GM12891 (cell line): Measurements from ENCODE around the gene MTO1.

ENCODE experiments used
- PAX5 ChIP-seq: IDR thresholded peaks from 2 replicates; pipeline ENCODE4 v1.6.1; 2011; ENCODE audit warnings: low read length, moderate library complexity, mild to moderate bottlenecking; ENCODE audit not compliant: insufficient read depth, severe bottlenecking
- POLR2A ChIP-seq: IDR thresholded peaks from 2 replicates; pipeline ENCODE4 v1.6.1; 2011; ENCODE audit warnings: low read depth, low read length, control low read depth
- POLR2AphosphoS5 ChIP-seq: IDR thresholded peaks from 2 replicates; pipeline ENCODE4 v1.6.1; 2011; ENCODE audit warnings: low read depth, low read length, control low read depth
- POU2F2 ChIP-seq: IDR thresholded peaks from 2 replicates; pipeline ENCODE4 v1.6.1; 2011; ENCODE audit warnings: low read depth, mild to moderate bottlenecking, control low read depth, low read length, moderate library complexity
- SPI1 ChIP-seq: IDR thresholded peaks from 2 replicates; pipeline ENCODE4 v1.6.1; 2011; ENCODE audit warnings: low read depth, low read length, control low read depth
- TAF1 ChIP-seq: IDR thresholded peaks from 2 replicates; pipeline ENCODE4 v1.6.1; 2011; ENCODE audit warnings: low read depth, low read length, control low read depth

DNA sequence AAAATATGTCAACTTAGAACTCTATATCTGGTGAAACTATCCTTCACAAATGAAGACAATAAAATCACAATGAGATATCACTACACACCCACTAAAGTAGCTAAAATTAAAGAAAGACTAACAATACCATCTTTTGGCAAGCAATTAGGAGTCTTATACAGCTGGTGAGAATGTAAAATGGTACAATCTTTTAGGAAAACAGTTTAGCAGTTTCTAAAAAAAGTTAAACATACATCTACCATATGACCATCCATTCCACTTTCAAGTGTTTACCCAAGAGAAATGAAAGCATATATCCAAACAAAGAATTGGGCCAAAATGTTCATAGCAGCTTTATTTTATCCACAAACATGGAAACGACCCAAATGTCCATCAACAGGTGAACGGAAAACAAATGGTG, 73.1 kb downstream of the MTO1 start:
- TF ChIP-seq POLR2A (no peak), POLR2AphosphoS5 (no peak), SPI1 (no peak), TAF1 (no peak), PAX5 (no peak), POU2F2 (no peak)
